ENCODE data around the gene SERP2. TPM values are rescaled to one million over a fixed set of nuclear protein-coding genes. Genes with fewer than 3 reads are reported as not detected.

Gene SERP2
- total RNA-seq, 1 donor from 2014 or later: 0.24 TPM

DNA sequence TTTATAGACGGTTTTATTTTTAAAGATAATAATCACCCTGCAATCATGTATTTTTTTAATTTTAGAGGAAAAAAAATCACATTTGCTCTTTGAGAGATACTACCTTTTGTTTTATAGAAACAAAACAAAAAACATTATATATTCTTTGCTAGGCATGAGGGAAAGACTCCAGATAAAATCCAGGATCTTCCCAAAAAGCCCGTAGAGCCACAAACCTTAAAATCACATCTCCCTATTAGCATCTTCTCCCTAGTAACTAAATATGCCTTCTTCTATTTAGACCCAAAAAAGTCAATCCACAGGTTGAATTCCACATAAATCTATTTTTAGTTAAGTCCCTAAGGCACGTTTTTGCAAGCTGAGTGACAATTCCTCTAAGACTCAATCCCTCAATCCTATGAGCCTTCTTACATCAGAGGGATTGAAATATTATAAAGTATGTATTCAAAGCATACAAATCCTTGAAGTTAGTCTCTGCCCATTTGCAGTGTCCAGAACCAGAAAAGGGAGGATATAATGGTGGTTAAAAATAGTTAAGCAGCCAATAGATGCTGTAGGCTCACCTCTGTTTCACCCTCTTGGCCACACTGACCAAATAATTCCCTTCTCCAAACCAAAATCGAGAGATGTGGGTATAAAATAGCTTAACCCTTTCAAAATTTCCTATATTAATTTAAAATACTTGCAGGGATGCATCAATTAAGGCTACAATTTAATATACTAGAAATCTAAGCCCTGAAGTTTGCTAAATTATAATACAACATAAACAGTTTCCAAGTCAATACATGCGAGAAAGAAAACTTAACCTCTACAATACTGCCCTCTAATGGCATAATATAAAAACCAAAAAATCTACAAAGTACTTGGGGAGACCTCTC, 64.0 kb downstream of the SERP2 start:
- DNase-seq (no peak), ATAC-seq (ENCODE audit: low read depth) (peak; percentile 15)
- H3K27me3 Mint-ChIP-seq: peaks cover 12% of the 10 kb centered on the region
- peaks cover 28% of the 10 kb centered on the region for H3K4me1 Mint-ChIP-seq
- CTCF ChIA-PET: interaction anchor here (0.7 to 7.9 kb wide), 11 partner anchors 9 to 534 kb away, joined by 3 to 103 read pairs (median 8); no protein-coding TSS in a partner anchor
- TF ChIP-seq, protein P1, sequence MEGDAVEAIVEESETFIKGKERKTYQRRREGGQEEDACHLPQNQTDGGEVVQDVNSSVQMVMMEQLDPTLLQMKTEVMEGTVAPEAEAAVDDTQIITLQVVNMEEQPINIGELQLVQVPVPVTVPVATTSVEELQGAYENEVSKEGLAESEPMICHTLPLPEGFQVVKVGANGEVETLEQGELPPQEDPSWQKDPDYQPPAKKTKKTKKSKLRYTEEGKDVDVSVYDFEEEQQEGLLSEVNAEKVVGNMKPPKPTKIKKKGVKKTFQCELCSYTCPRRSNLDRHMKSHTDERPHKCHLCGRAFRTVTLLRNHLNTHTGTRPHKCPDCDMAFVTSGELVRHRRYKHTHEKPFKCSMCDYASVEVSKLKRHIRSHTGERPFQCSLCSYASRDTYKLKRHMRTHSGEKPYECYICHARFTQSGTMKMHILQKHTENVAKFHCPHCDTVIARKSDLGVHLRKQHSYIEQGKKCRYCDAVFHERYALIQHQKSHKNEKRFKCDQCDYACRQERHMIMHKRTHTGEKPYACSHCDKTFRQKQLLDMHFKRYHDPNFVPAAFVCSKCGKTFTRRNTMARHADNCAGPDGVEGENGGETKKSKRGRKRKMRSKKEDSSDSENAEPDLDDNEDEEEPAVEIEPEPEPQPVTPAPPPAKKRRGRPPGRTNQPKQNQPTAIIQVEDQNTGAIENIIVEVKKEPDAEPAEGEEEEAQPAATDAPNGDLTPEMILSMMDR (IDR thresholded peaks at IDR 0.05): no peak
- no peaks in the 10 kb centered on the region for H3K36me3 Mint-ChIP-seq (ENCODE audit: low read depth)
- no peaks in the 10 kb centered on the region for H3K9me3 Mint-ChIP-seq
- H3K4me3 Mint-ChIP-seq: peak overlapping the region; percentile 85
- intact Hi-C loops (cut with micrococcal nuclease): loop anchor here (1.0 to 10.0 kb wide), 5 partner anchors 194 to 1463 kb away; no protein-coding TSS in a partner anchor
- POLR2A ChIA-PET: interaction anchor here (0.6 to 1.0 kb wide), 3 partner anchors 194 to 320 kb away, joined by 4 read pairs; no protein-coding TSS in a partner anchor
- peak overlapping the region; percentile 28 for H3K27ac Mint-ChIP-seq

DNA sequence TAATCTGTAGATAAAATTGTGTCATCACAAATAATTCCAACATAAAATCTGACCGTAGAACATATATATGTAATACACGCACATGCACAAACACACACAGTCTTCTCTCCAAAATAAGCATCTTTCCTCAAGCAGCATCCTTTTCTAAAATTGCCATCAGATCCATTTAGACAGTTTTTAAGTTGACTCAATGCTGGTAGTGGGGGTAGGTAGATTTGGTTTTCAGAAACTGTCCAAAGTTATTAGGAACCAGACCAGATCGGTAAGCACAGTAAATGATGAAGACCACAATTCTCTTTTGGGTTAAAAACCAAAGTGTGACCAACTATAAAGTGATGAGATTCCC, 64.6 kb downstream of the SERP2 start:
- no peak overlapping the region for H3K27ac Mint-ChIP-seq
- DNase-seq: no peak
- peaks cover 28% of the 10 kb centered on the region for H3K4me1 Mint-ChIP-seq
- TF ChIP-seq, protein P1 (IDR thresholded peaks at IDR 0.05): no peak
- no peaks in the 10 kb centered on the region for H3K9me3 Mint-ChIP-seq
- ATAC-seq (ENCODE audit: low read depth): no peak
- intact Hi-C loops (cut with micrococcal nuclease): loop anchor here (1.0 to 10.0 kb wide), 3 partner anchors 388 to 1463 kb away; no protein-coding TSS in a partner anchor
- H3K36me3 Mint-ChIP-seq (ENCODE audit: low read depth): no peaks in the 10 kb centered on the region
- CTCF ChIA-PET: interaction anchor here (1.2 to 7.9 kb wide), 10 partner anchors 10 to 534 kb away, joined by 3 to 103 read pairs (median 8); no protein-coding TSS in a partner anchor
- POLR2A ChIA-PET: no interaction called here
- H3K4me3 Mint-ChIP-seq: no peak overlapping the region
- peaks cover 12% of the 10 kb centered on the region for H3K27me3 Mint-ChIP-seq

- Mint-ChIP-seq H3K4me3 (no peak overlapping the region), H3K4me1 (peaks cover 27% of the 10 kb centered on the region), H3K27ac (no peak overlapping the region), H3K27me3 (peaks cover 15% of the 10 kb centered on the region), H3K9me3 (no peaks in the 10 kb centered on the region), H3K36me3 (ENCODE audit: low read depth) (no peaks in the 10 kb centered on the region)
- no peak for ATAC-seq (ENCODE audit: low read depth)
- DNase-seq: no peak
- intact Hi-C loops (cut with micrococcal nuclease): loop anchor here (10.0 kb wide), 1 partner anchor 1465 kb away; no protein-coding TSS in a partner anchor
- ChIA-PET POLR2A (no interaction called here), CTCF (interaction anchor here (1.1 to 7.9 kb wide), 7 partner anchors 11 to 535 kb away, joined by 3 to 103 read pairs (median 10); no protein-coding TSS in a partner anchor)
- TF ChIP-seq, protein P1 (IDR thresholded peaks at IDR 0.05): no peak
Measured at GRCh38 chr13:44439452-44440024, 65.9 kb downstream of the SERP2 start.

DNA sequence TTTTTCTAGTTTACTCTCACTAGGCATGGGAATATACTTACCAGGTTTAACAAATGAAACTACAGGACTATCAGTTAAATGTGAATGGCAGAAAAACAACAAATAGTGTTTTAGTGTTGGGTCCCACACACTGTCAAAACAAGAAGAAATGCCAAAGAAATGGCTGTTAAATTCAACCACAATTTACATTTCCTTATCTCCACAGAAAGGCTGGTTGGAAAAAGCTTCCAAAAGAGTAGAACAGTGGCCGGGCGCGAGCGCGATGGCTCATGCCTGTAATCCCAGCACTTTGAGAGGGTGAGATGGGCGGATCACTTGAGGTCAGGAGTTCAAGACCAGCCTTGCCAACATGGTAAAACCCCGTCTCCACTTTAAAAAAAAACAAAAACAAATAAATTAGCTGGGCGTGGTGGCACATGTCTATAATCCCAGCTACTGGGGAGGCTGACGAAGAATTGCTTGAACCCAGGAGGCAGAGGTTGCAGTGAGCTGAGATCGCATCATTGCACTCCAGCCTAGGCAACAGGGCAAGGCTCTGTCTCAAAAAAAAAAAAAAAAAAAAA, 66.5 kb downstream of the SERP2 start:
- CTCF ChIA-PET: interaction anchor here (1.1 to 7.9 kb wide), 5 partner anchors 528 to 545 kb away, joined by 3 to 103 read pairs (median 7); no protein-coding TSS in a partner anchor
- ATAC-seq (ENCODE audit: low read depth): no peak
- TF ChIP-seq, protein P1 (IDR thresholded peaks at IDR 0.05): no peak

More for the DNA sequence above, 66.5 kb downstream of the SERP2 start:
- Mint-ChIP-seq H3K4me3 (no peak overlapping the region), H3K27me3 (peaks cover 15% of the 10 kb centered on the region), H3K9me3 (no peaks in the 10 kb centered on the region), H3K4me1 (peaks cover 24% of the 10 kb centered on the region), H3K36me3 (ENCODE audit: low read depth) (no peaks in the 10 kb centered on the region), H3K27ac (no peak overlapping the region)
- intact Hi-C loops (cut with micrococcal nuclease): no loop called here
- DNase-seq: no peak
- POLR2A ChIA-PET: no interaction called here

Other genes starting within 250 kb of the SERP2 start
- 10.6 and 18.6 TPM in 2 replicates for gene TSC22D1, start 202.5 kb downstream of the SERP2 start, total RNA-seq

All from activated B cell treated with CpG ODN at 0.5 μM for 24 hours (primary cell).